ENCODE measurements around the gene BARHL1.
A peak's percentile ranks its signal among the peaks of the same experiment; 100 is the strongest.

BARHL1 gene

DNA sequence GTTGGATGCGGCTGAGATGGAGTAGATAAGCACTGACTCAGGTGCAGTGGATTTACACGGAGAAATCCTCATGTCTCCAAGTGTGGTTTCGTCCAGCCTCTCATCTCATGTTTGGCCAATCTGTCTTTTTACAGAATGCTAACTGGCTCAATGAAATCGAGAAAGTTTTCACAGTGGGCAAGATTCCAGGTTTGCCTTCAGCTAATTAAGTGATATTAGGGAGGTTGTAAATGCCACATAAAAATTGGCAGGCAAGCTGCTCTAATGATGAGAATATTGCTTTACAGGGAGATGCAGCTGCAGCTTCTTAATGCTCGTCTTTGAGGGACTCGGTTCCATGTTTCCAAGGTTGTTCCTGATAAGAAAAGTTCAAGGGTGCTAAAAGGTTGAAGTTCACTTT, 23.7 kb downstream of the BARHL1 start:
- H3K27ac ChIP-seq = no peak overlapping the region
- no peak for DNase-seq (ENCODE audit: low read depth, low spot score)

DNA sequence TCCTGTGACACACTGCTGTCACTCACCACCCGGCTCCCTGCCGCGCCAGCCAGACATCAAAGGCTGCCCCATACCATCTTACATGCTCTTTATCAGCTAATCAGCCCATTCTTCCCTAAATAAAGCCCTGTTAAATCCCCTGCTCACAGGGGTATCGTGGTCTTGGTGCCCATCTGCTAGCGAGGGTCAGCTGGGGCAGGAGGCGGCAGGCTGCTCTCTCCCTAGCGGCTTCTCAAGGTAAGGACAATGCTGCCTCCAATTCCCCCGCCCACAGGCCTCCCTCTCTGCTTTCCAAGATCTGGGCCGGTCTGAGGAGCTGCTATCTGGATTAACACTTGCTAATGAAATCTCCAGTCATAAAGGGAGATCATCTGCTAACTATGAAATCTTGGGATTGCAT, 26.8 kb downstream of the BARHL1 start:
- no peak overlapping the region for H3K27ac ChIP-seq

DNA sequence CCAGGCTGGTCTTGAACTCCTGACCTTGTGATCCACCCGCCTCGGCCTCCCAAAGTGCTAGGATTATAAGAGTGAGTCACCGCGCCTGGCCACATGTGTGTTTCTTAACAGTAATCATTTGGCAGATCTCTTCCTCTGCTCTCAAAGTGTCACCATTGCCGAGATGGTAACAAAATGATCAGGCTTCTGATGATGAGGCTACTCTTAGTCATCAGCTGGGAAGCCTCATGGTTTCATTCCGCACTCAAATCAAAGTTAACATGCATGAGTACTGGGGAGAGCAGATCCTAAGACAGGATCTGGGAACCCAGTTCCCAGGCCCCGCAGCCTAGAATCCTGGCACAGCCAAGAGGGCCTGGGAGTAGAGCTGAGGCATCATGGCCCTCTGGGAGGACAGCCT, 27.4 kb downstream of the BARHL1 start:
- H3K27ac ChIP-seq = no peak overlapping the region
- DNase-seq (ENCODE audit: low read depth, low spot score) = peak; percentile 31

More for the DNA sequence above, 26.8 kb downstream of the BARHL1 start:
- no peak for DNase-seq (ENCODE audit: low read depth, low spot score)

DNA sequence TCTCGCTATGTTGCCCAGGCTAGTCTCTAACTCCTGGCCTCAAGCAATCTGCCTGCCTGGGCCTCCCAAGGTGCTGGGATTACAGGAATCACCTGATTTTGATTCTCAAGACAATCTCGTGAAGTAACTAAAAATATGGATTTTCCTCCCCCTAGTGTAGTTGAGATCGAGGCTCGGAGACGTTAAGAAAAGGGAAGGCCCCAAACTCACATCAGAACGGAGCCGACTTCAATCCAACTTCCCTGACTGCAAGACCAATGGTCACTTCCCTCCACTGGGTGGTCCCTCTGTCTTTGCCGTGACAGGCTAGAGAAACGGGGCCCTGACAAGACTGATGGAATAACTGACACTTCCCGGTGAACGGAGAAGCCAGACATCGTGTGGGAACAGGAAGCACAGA, 28.3 kb downstream of the BARHL1 start:
- H3K27ac ChIP-seq = no peak overlapping the region

DNA sequence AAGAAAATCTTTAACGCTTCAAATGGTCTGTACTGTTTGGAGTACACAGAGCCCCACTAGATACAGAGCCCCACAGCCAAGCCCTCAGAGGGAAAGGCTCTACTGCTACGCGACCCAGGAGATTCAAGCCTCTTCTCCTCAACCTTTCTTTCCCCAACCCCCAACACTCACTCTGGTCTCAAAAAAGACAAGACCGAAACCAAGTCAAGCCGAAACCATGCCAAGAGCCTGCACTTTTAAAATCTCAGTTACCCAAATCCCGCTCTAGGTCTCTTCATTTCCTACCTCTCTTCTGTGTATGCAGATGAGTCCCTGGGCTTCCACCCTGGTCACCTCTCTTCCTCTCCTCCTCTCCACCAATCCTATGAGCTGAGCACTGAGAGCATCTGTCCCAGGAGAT, 31.9 kb downstream of the BARHL1 start:
- no peak for DNase-seq (ENCODE audit: low read depth, low spot score)
- H3K27ac ChIP-seq = no peak overlapping the region

More for the DNA sequence above, 28.3 kb downstream of the BARHL1 start:
- DNase-seq (ENCODE audit: low read depth, low spot score) = no peak

DNA sequence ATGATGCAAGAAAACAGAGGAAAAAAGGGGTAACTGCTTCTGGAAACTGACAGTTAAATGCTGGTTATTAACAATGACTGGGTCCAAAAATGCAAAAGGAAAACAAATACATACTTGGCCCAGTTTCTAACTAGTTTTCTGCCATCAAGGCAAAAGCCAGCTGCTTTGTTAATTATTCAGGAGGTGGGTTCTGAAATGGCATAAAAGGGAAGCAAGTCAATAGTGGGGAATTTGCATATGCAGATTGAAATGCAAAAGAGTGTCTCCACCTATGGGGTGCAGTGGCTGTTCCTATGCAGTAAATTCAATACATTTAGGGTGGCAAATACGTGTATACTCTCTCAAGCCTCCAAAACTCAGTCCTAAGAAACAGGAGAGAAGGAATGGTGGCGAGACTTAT, 33.4 kb downstream of the BARHL1 start:
- H3K27ac ChIP-seq = no peak overlapping the region
- no peak for DNase-seq (ENCODE audit: low read depth, low spot score)

DNA sequence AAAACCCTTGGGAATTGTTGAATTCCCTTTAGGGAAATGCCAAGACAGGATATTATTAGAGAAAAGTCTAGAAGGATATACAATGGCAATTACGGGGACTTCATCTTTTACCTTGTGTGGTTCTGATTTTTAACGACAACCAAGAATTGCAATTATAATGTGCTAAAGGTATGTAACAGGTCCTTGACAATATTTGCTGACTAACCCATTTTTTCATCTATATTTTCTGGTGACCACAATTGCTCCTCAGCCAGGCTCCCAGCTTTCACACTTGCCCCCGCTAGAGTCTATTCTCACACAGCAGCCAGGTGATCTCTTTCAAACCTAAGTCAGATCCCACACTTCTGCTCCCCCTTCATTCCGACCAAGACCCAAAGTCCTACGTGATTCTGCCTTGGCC, 34.3 kb downstream of the BARHL1 start:
- no peak overlapping the region for H3K27ac ChIP-seq
- DNase-seq (ENCODE audit: low read depth, low spot score) = no peak

DNA sequence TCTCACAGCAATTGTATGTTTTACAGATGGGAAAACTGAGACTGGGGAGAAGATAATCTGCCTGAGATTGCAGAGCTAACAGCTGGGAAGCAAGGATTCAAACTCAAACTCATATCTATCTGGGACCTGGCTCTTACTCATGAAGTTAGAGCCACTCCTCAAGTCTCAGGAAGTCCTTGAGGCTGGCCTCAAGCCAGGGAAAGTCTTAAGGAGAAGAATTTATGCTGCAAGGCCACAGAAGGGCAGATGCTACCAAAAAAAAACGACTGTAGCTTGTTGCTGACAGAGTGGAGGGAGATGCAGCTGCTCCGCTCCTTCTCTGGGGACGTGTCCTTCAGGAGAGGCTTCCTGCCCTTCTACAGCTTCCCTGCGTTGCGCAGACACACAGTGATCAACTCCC, 39.8 kb downstream of the BARHL1 start:
- H3K27ac ChIP-seq = no peak overlapping the region
- no peak for DNase-seq (ENCODE audit: low read depth, low spot score)

DNA sequence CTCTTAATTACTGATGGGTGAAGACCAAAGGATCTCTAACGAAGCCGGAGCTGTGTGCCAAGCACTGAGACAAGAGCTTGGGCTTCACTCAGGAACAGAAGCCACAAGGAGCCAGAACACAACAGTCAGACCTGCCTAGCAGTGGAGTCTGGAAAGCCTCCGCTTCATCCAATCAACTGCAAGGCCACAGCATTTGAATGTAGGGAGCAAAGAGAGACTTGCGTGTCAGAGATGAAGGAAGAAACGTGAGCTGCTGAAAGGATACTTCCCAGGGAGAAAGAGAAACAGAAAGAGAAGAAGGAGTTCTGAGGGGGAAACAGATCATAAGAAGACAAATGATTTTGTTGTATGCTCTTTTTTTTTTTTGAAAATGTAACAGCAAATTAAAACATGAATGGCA, 43.9 kb downstream of the BARHL1 start:
- no peak overlapping the region for H3K27ac ChIP-seq
- DNase-seq (ENCODE audit: low read depth, low spot score) = no peak

DNA sequence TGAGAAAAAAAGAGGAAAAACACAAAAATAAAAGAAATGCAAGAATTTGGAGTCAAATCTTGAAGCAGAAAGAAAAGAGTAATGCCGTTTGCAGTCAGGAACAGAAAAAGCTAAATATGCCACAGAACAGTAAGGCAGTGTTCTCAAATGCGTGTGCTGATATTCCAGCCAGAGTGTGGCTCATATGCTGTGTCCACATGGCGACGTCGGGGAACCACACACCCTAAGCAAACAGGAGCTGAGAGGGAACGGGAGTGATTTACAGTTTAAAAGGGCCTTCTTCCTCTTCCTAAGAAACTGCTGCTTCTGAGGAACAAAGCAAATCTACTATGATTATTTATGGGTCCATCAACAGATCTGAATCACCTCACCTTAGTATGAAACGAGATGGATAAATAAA, 44.7 kb downstream of the BARHL1 start:
- DNase-seq (ENCODE audit: low read depth, low spot score) = no peak
- no peak overlapping the region for H3K27ac ChIP-seq

DNA sequence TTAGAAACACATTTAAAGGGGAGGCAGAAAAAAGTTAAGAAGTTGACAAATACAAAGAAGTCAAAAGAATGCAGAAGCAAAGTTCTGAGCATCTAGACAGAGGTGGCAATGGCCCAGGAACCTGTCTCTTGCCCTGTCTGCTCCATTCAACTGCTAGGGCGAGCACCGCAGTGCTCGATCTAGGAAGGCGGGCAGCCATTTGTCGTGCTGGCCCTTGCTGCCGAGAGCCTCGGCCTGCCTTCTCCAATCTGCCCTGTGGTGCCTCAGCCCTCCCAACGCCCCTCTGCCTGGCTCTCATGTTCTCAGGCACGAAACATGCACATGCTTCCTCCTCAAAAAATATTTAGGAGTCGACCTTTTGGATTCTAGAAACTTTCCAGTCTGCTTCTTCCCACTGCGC, 45.2 kb downstream of the BARHL1 start:
- no peak for DNase-seq (ENCODE audit: low read depth, low spot score)
- H3K27ac ChIP-seq = no peak overlapping the region

DNA sequence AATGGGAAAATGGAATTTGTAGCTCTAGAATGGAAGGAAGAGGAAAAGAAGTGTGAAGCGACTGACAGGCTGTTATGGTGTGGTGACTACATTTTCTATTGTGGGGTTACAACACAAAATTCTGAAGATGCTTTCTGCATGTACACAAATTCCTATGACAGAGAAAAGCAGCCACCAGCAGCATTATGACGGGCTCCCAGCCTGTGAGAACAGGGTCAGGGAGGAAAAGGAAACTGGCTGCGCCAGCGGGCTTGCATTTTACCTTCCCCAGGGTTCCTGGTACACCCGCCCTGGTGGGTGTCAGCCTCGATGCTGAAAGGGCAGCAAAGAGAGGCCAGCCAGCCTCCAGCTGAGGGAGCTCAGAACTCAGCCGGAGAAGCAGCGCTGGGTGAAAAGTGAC, 46.3 kb downstream of the BARHL1 start:
- no peak for DNase-seq (ENCODE audit: low read depth, low spot score)
- H3K27ac ChIP-seq = no peak overlapping the region

DNA sequence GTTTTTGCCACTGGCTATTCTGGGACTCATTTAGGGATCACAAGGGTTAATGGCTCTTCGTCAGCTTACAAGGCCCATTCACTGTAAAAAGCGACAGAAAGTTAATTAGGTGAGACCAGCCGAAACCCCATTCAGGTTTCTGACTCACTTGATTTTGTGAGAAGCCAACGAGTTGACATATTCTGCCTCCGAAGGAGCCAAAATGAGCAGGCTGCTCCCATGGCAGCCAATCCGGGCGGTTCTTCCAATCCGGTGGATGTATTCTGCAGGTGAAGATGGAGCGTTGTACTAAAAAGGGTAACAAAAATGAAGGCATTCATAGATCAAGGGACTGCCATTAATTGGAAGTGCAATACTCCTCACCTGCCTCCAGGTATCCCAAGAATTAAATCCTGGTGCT, 47.7 kb downstream of the BARHL1 start:
- DNase-seq (ENCODE audit: low read depth, low spot score) = no peak
- no peak overlapping the region for H3K27ac ChIP-seq

DNA sequence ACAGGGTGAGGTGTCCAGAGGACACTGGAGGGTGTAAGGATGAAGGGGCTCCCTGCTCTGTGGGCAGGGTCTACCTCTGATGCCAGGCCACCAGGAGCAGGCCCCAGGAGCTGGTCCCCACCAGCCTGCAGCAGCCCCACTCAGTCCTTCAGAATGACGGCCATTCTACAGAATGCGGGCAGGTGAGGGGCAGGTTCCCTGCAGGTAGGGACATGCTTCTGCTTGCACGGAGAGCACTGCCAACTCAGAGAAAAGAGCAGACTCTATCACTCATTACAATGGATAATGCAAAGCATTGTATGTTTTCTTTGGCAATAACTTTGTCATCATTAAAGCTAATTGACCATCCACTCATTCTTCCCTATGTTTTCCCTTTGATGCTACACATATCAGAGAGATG, 48.4 kb downstream of the BARHL1 start:
- DNase-seq (ENCODE audit: low read depth, low spot score) = no peak
- peak overlapping the region; percentile 81 for H3K27ac ChIP-seq

DNA sequence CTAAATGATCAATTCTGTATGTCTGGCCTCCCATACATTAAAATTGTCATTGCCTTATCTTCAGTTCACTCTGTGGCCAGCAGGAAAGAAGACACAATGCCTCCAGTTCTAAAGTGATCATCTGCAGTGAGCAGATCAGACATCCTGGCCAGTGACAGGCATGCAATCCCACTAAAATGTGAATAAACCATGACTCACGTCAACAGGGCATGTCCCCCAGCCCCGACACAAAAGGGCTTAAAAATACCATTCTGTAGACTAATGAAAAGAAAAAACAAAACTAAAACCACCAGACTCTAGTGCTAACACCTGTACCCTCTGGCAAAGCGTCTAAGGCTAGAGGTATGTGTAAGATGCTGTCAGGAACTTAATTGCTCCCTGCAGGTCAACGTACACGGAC, 48.9 kb downstream of the BARHL1 start:
- DNase-seq (ENCODE audit: low read depth, low spot score) = peak; percentile 60
- peak overlapping the region; percentile 81 for H3K27ac ChIP-seq

DNA sequence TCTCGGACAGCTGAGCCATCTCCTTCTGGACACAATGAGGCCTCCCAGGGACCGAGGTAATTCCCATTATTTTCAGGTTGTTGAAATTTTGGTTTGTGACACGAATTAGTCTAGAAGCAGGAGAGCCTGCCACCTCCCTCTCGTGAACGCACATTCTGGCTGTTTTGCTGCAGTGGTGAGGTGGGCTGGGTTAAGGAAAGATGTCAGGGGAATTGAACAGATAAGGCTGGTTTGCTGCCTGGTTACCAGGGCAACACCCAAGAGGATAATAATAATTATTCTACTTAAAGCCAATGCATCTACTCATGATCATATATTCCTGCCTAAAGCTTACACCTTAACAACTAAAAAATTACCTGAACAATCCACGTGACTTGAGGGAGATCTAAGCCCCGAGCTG, 49.3 kb downstream of the BARHL1 start:
- peak overlapping the region; percentile 81 for H3K27ac ChIP-seq

DNA sequence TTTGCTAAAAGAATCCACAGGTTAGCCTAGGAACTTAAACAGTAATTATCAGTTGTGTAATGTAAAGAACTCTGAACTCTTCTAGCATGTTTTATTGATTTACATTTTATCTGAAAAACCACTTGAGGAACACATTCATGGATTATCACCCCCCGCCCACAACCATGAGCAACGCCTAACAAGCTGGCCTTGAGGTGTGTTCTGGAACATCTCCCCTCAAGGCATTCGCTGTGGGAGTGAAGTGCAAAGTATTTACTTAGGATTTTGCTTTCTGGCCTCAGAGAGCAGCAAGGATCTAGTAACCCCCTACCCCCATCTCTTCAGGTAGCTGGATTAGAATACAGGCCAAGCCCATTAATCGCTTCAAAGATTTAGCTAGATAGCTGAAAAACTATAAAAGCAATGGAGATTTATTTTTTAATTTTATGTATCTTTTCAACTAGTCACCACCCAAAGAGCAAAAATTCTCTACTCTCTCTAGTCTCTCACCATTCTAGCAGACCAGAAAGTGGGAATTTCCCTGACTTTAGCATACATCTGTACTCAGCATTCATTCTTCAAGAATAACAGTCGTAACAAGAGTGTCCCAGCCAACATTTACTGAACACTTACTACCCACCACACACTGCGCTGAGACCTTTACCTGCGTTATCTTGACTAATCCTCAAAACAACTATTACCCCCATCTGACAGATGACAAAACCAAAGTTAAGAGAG, 50.2 kb downstream of the BARHL1 start:
- H3K27ac ChIP-seq = no peak overlapping the region
- DNase-seq (ENCODE audit: low read depth, low spot score) = no peak

More for the DNA sequence above, 49.3 kb downstream of the BARHL1 start:
- no peak for DNase-seq (ENCODE audit: low read depth, low spot score)

DNA sequence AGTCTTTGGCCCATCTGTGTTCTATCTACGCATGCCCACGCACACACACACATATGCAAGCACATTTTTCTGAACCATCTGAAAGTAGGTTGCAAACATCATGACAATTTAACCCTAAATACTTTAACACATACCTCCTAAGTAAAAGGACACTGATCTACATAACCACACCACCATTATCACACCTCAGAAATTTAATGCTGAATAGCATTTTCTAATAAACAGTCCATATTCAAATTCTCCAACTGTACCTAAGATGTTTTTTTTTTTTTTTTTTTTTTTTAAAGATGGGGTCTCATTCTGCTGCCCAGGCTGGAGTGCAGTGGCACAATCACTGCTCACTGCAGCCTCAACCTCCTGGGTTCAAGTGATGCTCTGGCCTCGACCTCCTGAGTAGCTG, 51.9 kb downstream of the BARHL1 start:
- no peak overlapping the region for H3K27ac ChIP-seq
- no peak for DNase-seq (ENCODE audit: low read depth, low spot score)

DNA sequence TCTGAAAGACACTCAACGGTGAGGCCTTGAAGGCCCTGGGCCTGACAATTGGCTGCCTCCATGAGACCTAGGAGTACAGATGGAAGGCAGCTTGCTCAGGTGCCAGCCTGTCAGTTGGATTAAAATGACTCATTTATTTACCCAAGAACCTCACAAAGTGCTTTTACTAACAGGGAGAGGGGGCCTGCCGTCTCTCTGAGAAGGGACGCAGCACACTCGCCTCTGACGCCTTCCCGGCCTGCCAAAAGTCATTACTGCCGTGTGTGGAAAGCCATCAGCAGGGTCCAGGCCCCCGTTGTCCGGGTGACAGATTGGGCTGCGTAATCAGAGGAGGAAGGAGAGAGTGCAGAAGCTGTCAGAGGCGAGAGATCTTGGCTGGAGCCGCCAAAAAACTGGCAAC, 54.9 kb downstream of the BARHL1 start:
- no peak overlapping the region for H3K27ac ChIP-seq
- DNase-seq (ENCODE audit: low read depth, low spot score) = no peak

DNA sequence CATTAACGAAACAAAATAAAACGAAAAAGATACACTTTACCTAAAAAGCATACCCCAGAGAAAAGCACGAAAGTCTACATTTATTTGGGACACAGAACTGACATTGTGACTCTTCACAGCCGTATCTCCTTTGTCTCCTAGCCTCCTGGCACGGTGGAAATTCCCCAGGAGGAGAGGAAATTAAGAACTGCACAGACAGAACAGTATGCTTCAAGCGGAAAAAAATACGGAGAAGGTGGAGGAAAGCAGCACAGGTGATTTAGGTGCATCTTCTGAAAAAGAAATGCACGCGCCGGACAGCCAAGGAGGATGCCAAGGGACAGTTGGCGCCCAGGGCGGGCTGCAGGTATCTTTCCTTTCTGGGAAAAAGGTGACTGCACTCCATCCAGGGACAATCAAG, 55.4 kb downstream of the BARHL1 start:
- H3K27ac ChIP-seq = no peak overlapping the region

DNA sequence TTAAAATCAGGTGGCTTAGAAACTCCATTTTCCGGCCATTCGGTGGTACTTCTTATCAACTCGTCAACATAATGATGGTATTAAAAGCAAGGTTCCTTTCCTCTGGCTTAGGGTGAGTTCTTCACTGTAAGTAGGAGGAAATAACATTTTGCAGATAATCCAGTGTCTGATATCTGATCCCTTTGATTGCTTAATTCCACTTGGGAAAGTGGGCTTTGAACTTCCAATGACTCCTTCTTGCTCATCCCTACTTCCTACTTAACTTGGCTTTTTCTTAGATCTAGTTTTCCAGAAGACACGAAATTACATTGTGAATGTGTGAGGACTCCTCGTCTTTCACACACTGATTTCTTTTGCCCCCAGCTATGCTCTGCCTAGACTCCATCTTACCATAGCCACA, 55.8 kb downstream of the BARHL1 start:
- H3K27ac ChIP-seq = no peak overlapping the region
- no peak for DNase-seq (ENCODE audit: low read depth, low spot score)

More for the DNA sequence above, 55.4 kb downstream of the BARHL1 start:
- DNase-seq (ENCODE audit: low read depth, low spot score) = no peak

DNA sequence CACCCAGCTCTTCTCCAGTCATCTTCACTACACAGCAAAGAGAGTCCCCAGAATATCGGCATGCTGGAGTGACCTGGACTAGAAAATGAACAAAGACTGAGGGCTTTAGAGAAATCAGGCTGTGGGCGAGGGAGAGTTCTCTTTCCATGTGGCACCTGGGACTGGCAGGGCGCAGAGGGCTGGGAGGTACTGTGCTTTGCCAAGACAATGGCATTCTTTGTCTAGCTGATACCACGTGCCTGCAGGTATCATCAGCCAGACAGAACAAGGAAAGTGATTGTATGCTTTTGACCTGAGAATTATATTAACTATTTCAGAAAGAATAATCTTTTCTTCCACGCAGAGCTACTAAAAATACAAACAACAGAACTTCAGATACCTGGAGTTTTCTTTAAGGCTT, 56.9 kb downstream of the BARHL1 start:
- H3K27ac ChIP-seq = no peak overlapping the region
- DNase-seq (ENCODE audit: low read depth, low spot score) = no peak

All from epithelial cell of prostate (primary cell).